IMR-90 (cell line): Measurements from ENCODE around the gene TEPSIN. TPM values are rescaled to one million over a fixed set of nuclear protein-coding genes. Genes with fewer than 3 reads are reported as not detected.

Experiments
- ATAC-seq: fragments of 200-7000 bp; cut with Tn5 transposase; 2 replicates; pipeline ENCODE4 v1.9.1; 2020; ENCODE audit warnings: low read depth, mild to moderate bottlenecking, moderate library complexity
- BruUV-seq: library from RNA; stranded (reverse); fragments of 400-500 nt; replicated peaks from 2 replicates; lab custom pipeline; 2021; lab: Mats Ljungman, UMichigan
- CTCF ChIA-PET: fragments of 300-600 bp; formaldehyde crosslinking; extraction: SDS; loops from one replicate; lab custom pipeline; 2021; ENCODE audit warnings: antibody characterized with exemption; lab: Yijun Ruan, JAX
- POLR2A ChIA-PET: fragments of 300-600 bp; sonication (Branson Sonifier 250); formaldehyde crosslinking; loops from one replicate; lab custom pipeline; 2022; ENCODE audit warnings: antibody characterized with exemption; ENCODE audit not compliant: unreplicated experiment; lab: Charles Lee
- DNase-seq: peaks from one replicate; pipeline ENCODE4 v3.0.0; 2013
- H2AFZ ChIP-seq: replicated peaks from 2 replicates; pipeline ENCODE3; 2013; ENCODE audit warnings: low read length, mild to moderate bottlenecking; ENCODE audit not compliant: poor library complexity
- H2AK5ac ChIP-seq: 2 replicates; pipeline ENCODE4 v1.6.1; 2013; ENCODE audit warnings: low read depth, low read length, inconsistent platforms
- H2AK9ac ChIP-seq: replicated peaks from 2 replicates; pipeline ENCODE3; 2013; ENCODE audit warnings: mild to moderate bottlenecking, low read depth, low read length, moderate library complexity; ENCODE audit not compliant: poor library complexity
- H2BK120ac ChIP-seq: 2 replicates; pipeline ENCODE4 v1.6.1; 2013; ENCODE audit warnings: low read depth, low read length, inconsistent platforms
- H2BK15ac ChIP-seq: 3 replicates; pipeline ENCODE4 v1.6.1; 2013; ENCODE audit warnings: low read depth, low read length, inconsistent platforms
- H2BK20ac ChIP-seq: 2 replicates; pipeline ENCODE4 v1.6.1; 2013; ENCODE audit warnings: low read depth, mild to moderate bottlenecking, inconsistent platforms, low read length, moderate library complexity
- H2BK5ac ChIP-seq: 2 replicates; pipeline ENCODE4 v1.6.1; 2013; ENCODE audit warnings: mild to moderate bottlenecking, low read depth, low read length, inconsistent platforms; ENCODE audit not compliant: poor library complexity, severe bottlenecking
- H3K14ac ChIP-seq: replicated peaks from 2 replicates; pipeline ENCODE4 v1.6.1; 2013; ENCODE audit warnings: low read depth, low read length, inconsistent platforms
- H3K18ac ChIP-seq: 2 replicates; pipeline ENCODE4 v1.6.1; 2013; ENCODE audit warnings: low read depth, low read length, control low read depth
- H3K23ac ChIP-seq: 2 replicates; pipeline ENCODE4 v1.6.1; 2013; ENCODE audit warnings: low read depth, low read length, inconsistent platforms
- H3K27ac ChIP-seq: 2 replicates; pipeline ENCODE4 v1.5.1; 2013; ENCODE audit warnings: mild to moderate bottlenecking, control low read depth, low read length; ENCODE audit not compliant: insufficient read depth
- H3K27me3 ChIP-seq: 2 replicates; pipeline ENCODE4 v1.6.1; 2013; ENCODE audit warnings: low read length; ENCODE audit not compliant: control insufficient read depth, insufficient read depth
- H3K36me3 ChIP-seq: 2 replicates; pipeline ENCODE4 v1.6.1; 2013; ENCODE audit warnings: low read length, mixed read lengths; ENCODE audit not compliant: control insufficient read depth, insufficient read depth
- H3K4ac ChIP-seq: 2 replicates; pipeline ENCODE4 v1.6.1; 2013; ENCODE audit warnings: low read depth, low read length, inconsistent platforms
- H3K4me1 ChIP-seq: 2 replicates; pipeline ENCODE4 v1.6.1; 2013; ENCODE audit warnings: low read length, mixed read lengths; ENCODE audit not compliant: control insufficient read depth, insufficient read depth
- H3K4me2 ChIP-seq: 2 replicates; pipeline ENCODE4 v1.6.1; 2013; ENCODE audit warnings: low read depth, mild to moderate bottlenecking, control low read depth, low read length, moderate library complexity
- H3K4me3 ChIP-seq: 2 replicates; pipeline ENCODE4 v1.5.1; 2013; ENCODE audit warnings: low read depth, mild to moderate bottlenecking, control low read depth, low read length, moderate library complexity; ENCODE audit not compliant: insufficient read depth
- H3K56ac ChIP-seq: 2 replicates; pipeline ENCODE4 v1.6.1; 2013; ENCODE audit warnings: low read length, inconsistent platforms; ENCODE audit not compliant: insufficient read depth; ENCODE audit errors: extremely low read depth
- H3K79me1 ChIP-seq, 2 experiments: 2 replicates each; pipeline ENCODE4 v1.6.1; 2013; ENCODE audit warnings: low read length in 2 of 2, inconsistent platforms in 1 of 2, low read depth in 1 of 2
- H3K9ac ChIP-seq: 2 replicates; pipeline ENCODE4 v1.6.1; 2013; ENCODE audit warnings: low read depth, low read length, control low read depth
- H3K9me1 ChIP-seq: 2 replicates; pipeline ENCODE4 v1.6.1; 2013; ENCODE audit warnings: low read length, inconsistent platforms; ENCODE audit not compliant: insufficient read depth
- H3K9me3 ChIP-seq: 2 replicates; pipeline ENCODE4 v1.6.1; 2013; ENCODE audit warnings: low read length; ENCODE audit not compliant: control insufficient read depth, insufficient read depth
- H4K20me1 ChIP-seq: 2 replicates; pipeline ENCODE4 v1.6.1; 2013; ENCODE audit warnings: low read length, inconsistent platforms; ENCODE audit not compliant: insufficient read depth
- H4K5ac ChIP-seq: 2 replicates; pipeline ENCODE4 v1.6.1; 2013; ENCODE audit warnings: mild to moderate bottlenecking, low read depth, low read length, control low read depth
- H4K8ac ChIP-seq, 2 experiments: 2 replicates each; pipeline ENCODE4 v1.6.1; 2013; ENCODE audit warnings: low read depth in 2 of 2, low read length in 2 of 2, control low read depth in 1 of 2, inconsistent platforms in 1 of 2
- H4K91ac ChIP-seq: 2 replicates; pipeline ENCODE4 v1.6.1; 2013; ENCODE audit warnings: low read depth, low read length, inconsistent platforms; ENCODE audit not compliant: insufficient read depth
- MXI1 ChIP-seq: IDR thresholded peaks from 2 replicates; pipeline ENCODE4 v1.6.1; 2012; ENCODE audit warnings: low read depth, mild to moderate bottlenecking, low read length, moderate library complexity, borderline replicate concordance
- WGBS, 2 experiments: methylation state at CpG; one replicate each; pipeline versions ENCODE4 v1.1.5 to v1.1.7; 2013; ENCODE audit warnings: missing lambda C conversion rate in 2 of 2; ENCODE audit not compliant: insufficient read length in 1 of 2; ENCODE audit errors: extremely low coverage in 2 of 2; 5-methylcytosine and 5-hydroxymethylcytosine counted together
- dilution Hi-C: fragments of 300-500 bp; cut with HindIII; formaldehyde crosslinking; loops from one replicate; pipeline ENCODE4 v1.14.3; 2018; ENCODE audit warnings: low sequenced_read_pairs; ENCODE audit not compliant: unreplicated experiment
- in situ Hi-C: fragments of 300-500 bp; cut with MboI; formaldehyde crosslinking; loops from 3 replicates; pipeline ENCODE4 v1.14.3; 2019; ENCODE audit warnings: low sequenced_read_pairs, inconsistent platforms, mixed read lengths
- intact Hi-C: fragments of 100-400 bp; cut with micrococcal nuclease; formaldehyde crosslinking; loops from 2 replicates; pipeline ENCODE4 v1.10.0; 2022
- polyA plus RNA-seq, 3 experiments: library from polyadenylated mRNA; depleted of rRNA; stranded (reverse); fragments of >200 nt; gene quantifications; 2 replicates each; pipeline ENCODE4 v1.2.3, GENCODE V29; 2012; ENCODE audit warnings: low replicate concordance in 1 of 3
- total RNA-seq: library from RNA; depleted of rRNA; stranded (reverse); fragments of >200 nt; gene quantifications from 2 replicates; pipeline ENCODE4 v1.2.3, GENCODE V29; 2012

The TEPSIN gene
- total and polyA plus RNA-seq, 2 of the 4 experiments (the other 2 are of a cell fraction), result 3.2 to 28.1 TPM

- Histone ChIP-seq H2BK15ac (no peak overlapping the region), H2AFZ (no peak overlapping the region), H3K27me3 (no peaks in the 10 kb centered on the region), H3K27ac (no peak overlapping the region), H3K18ac (no peak overlapping the region), H3K4ac (no peak overlapping the region), H2BK5ac (no peak overlapping the region), H3K4me1 (peaks cover 4% of the 10 kb centered on the region; the same call in 1 of the 2 replicates), H3K9me3 (no peaks in the 10 kb centered on the region), H3K56ac (no peak overlapping the region), H2AK5ac (no peak overlapping the region), H3K79me1 (peaks cover 9 to 64% of the 10 kb centered on the region in 2 experiments), H4K91ac (no peak overlapping the region), H4K8ac (no peak overlapping the region), H2BK120ac (no peak overlapping the region), H3K4me3 (no peak overlapping the region), H2BK20ac (no peak overlapping the region), H3K23ac (no peak overlapping the region), H3K14ac (no peak overlapping the region), H4K20me1 (peaks cover 22% of the 10 kb centered on the region), H3K4me2 (no peak overlapping the region), H3K9ac (no peak overlapping the region), H3K36me3 (peaks cover 45% of the 10 kb centered on the region), H2AK9ac (no peak overlapping the region), H4K5ac (no peak overlapping the region), H3K9me1 (no peaks in the 10 kb centered on the region)
- dilution Hi-C loops, result no loop called here
- ChIA-PET POLR2A (no interaction called here), CTCF (no interaction called here)
- intact Hi-C loops, result no loop called here
- WGBS, 2 experiments, result 89% methylated on average over 8 of the region's 16 CpGs; no CpG with 5 or more reads in 1 of the 2 experiments
- TF ChIP-seq MXI1, result no peak
- no TSS peak for BruUV-seq
- no peak for DNase-seq
- no peak for ATAC-seq
- in situ Hi-C loops, result no loop called here
Measured at GRCh38 chr17:81282876-81283275, 44.0 kb upstream of the TEPSIN start.
